Ecto neural progenitor cell (in vitro differentiated cells): ENCODE measurements around the gene CD8B2.
"Not testable (repeated sequence)": the region's sequence is repeated elsewhere in the genome, so short reads cannot be mapped to it uniquely, and the experiment has no call there.

ENCODE experiments used
- DNase-seq: peaks from one replicate; pipeline ENCODE4 v3.0.0-alpha.2; 2018; ENCODE audit warnings: low spot score

CD8B2 gene

GRCh38 chr2:106486551-106487385 is at the start of gene CD8B2:
Gene CD8B2, plus strand, starts transcription at chr2:106487364. Its CDS starts 63 bp downstream, at chr2:106487427.
- DNase-seq = not testable (repeated sequence)

DNA sequence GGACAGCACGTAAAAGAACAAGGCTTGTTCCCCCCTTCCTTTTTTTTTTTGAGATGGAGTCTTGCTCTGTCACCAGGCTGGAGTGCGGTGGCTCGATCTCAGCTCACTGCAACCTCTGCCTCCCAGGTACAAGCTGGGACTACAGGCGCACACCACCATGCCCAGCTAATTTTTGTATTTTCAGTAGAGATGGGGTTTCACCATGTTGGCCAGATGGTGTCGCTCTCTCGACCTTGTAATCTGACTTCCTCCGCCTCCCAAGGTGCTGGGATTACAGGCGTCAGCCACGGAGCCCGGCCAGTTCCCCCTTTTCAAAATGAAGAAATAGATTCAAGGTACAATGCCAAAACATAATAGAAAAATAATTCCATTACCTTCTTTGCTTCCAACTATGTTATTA is 25.3 kb upstream of the CD8B2 start:
- DNase-seq = not testable (repeated sequence)

DNA sequence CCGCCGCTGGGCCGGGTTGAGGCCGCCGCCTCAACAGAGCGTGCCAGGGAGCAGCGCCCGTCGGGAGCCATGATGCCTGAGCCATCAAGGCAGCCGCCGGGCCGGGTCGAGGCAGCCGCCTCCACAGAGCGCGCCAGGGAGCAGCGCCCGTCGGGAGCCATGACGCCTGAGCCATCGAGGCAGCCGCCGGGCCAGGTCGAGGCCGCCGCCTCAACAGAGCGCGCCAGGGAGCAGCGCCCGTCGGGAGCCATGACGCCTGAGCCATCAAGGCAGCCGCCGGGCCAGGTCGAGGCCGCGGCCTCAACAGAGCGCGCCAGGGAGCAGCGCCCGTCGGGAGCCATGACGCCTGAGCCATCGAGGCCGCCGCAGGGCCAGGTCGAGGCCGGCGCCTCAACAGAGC is 19.6 kb upstream of the CD8B2 start:
- not testable (repeated sequence) for DNase-seq

GRCh38 chr2:106468107-106468506 is 19.1 kb upstream of the CD8B2 start, which contains the start of gene RGPD3:
Gene RGPD3, minus strand, starts transcription at chr2:106468413. Its CDS starts 125 bp downstream, at chr2:106468288.
- DNase-seq = not testable (repeated sequence)

- not testable (repeated sequence) for DNase-seq
These were observed 16.5 kb upstream of the CD8B2 start for GRCh38 chr2:106470658-106471057.

- not testable (repeated sequence) for DNase-seq
These were observed 9.5 kb upstream of the CD8B2 start for GRCh38 chr2:106477647-106478046.

GRCh38 chr2:106479563-106479962 is 7.6 kb upstream of the CD8B2 start:
- not testable (repeated sequence) for DNase-seq

DNA sequence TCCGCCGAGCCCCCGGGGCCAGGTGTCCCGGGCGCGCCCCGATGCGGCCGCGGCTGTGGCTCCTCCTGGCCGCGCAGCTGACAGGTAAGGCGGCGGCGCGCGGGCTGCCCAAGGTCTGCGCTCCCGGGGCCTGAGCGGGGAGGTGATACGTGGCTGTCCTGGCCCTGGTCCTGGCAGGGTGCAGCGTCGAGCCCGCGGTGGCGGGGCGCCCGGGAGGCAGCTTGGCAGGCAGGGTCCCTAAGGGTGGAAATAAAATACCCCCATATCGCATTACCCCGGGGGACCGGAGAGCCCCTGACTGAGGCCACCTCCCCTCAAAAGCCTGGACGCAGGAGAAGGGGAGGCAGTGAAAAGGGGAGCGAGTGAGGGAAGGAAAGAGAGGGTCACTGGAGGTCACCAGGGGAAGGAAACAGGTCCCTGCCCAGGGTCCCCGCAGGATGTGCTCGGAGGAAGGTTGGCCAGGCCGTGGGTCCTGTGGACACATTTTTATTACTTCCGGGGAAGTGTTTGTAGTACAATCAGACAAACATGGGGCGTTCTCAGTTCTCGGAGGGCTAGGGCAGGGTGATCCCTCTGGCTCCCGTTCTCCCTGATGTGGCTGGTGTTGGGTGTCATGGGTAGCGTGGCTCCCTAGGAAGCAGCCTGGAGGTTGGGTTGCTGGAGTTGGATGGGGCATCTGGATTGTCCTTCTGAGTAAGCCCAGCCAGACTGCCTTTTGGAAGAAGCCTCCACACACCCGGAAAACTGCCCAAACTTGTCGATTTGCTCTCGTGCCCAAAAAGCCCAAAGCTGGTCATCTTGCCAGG is 425 bp downstream of the CD8B2 start:
- DNase-seq = not testable (repeated sequence)

GRCh38 chr2:106489701-106490100 is 2.5 kb downstream of the CD8B2 start:
- DNase-seq = not testable (repeated sequence)

GRCh38 chr2:106492399-106492798 is 5.2 kb downstream of the CD8B2 start:
- DNase-seq = not testable (repeated sequence)

DNA sequence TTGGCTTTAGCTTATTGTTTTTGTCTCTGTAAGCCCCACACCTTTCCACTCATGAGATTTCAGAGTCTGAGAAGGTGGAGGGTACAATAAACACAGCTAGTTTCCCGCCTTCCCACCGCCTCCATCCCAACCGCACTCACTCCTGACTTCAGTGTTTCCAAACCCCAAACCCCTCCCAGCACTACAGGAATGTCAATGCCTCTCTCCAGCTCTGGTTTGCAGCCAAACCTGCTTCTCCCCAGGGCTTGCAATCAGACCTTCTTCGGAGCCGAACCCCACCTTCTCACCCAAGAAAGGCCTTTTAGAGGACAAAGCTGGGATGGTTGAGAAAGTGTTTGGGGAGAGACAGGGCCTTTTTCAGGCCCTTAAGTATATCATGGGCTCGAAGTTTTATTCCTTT is 5.7 kb downstream of the CD8B2 start:
- DNase-seq = not testable (repeated sequence)

- DNase-seq = not testable (repeated sequence)
These were observed 11.4 kb downstream of the CD8B2 start for GRCh38 chr2:106498549-106498948.

DNA sequence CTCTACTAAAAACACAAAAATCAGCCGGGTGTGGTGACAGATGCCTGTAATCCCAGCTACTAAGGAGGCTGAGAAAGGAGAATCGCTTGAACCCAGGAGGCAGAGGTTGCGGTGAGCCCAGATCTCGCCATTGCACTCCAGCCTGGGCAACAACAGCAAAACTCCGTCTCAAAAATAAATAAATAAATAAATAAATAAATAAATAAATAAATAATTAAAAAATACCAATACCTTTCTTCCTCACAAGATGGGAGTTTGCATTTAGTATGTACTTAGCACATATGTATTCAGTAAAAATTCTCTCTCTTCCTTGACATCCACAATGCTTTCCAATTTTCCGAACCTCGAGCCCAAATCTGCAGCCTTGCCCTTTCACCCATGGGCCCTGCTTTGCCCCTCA is 13.2 kb downstream of the CD8B2 start:
- not testable (repeated sequence) for DNase-seq

GRCh38 chr2:106502351-106502750 is 15.2 kb downstream of the CD8B2 start:
- not testable (repeated sequence) for DNase-seq

GRCh38 chr2:106504192-106504591 is 17.0 kb downstream of the CD8B2 start:
- DNase-seq = not testable (repeated sequence)

- DNase-seq = not testable (repeated sequence)
These were observed 17.6 kb downstream of the CD8B2 start for GRCh38 chr2:106504787-106505186.

DNA sequence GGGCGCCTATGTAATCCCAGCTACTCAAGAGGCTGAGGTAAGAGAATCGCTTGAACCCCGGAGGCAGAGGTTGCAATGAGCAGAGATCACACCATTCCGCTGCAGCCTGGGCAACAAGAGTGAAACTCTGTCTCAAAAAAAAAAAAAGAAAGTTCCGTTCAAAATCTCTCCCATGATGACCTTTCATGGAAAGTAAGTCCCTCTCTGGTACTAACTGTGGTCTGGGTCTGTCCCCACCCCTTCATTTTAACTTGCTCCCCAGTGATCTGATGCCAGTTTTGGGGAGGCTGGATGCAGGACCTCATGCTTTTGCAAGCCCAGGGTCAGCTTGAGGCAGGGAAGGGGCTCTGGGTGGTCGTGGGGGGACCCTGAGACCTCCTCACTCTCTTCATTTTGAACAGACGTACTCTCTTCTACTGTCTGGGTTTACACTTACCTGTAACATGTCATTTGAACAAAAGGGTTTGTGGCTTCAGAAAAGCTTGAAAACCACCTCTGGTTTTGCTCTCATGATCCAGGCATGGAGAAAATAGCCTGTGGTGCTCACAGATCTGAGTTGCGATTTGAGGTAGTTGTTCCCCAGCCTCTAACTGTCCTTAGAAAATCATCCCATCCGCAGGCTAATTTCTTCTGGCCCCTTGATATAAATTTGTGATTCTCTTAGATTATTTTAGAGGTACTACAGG is 19.0 kb downstream of the CD8B2 start:
- not testable (repeated sequence) for DNase-seq

- not testable (repeated sequence) for DNase-seq
These were observed 21.7 kb downstream of the CD8B2 start for GRCh38 chr2:106508660-106509373.

- not testable (repeated sequence) for DNase-seq
These were observed 22.2 kb downstream of the CD8B2 start for GRCh38 chr2:106509374-106509770.

DNA sequence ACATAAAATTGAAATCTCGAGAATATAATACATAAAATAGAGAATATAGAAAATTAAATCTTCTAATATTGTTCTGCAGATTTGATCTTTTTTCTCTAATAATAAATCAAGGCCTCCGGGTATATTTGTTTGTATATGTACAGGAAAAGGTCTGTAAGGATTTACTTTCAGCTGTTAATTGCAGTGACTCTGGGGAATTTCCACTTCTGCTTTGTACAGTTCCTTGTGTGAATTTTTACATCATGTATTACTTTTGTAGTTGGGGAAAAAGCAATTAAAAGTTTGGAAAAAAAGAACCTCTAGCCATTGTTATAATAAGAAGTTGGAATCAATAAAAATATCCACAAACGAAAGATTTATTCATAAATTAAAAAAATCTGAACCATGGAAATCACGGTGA is 23.6 kb downstream of the CD8B2 start:
- DNase-seq = not testable (repeated sequence)

GRCh38 chr2:106511476-106511901 is 24.3 kb downstream of the CD8B2 start:
- not testable (repeated sequence) for DNase-seq
